ENCODE results near the gene SYNGR4. TPM values are rescaled to one million over a fixed set of nuclear protein-coding genes. Genes with fewer than 3 reads are reported as not detected.

The SYNGR4 gene
- total RNA-seq (2021; ENCODE audit: unreplicated experiment) (0.49 TPM), Bru-seq, nascent RNA (percentile 20 among the genes with signal in this experiment), BruChase-seq, experiment 1, labeled RNA remaining after a 6-hour chase (percentile 7 among the genes with signal in this experiment), BruChase-seq, experiment 2, labeled RNA remaining after a 2-hour chase (not detected)
- polyA plus RNA-seq (2012): 0.44 and 0.62 TPM in 2 replicates
- long read RNA-seq: 0 reads

GRCh38 chr19:48363810-48364597 lies at the start of gene SYNGR4, which contains the start of gene TMEM143:
Gene SYNGR4 (plus strand): TSS chr19:48364367. CDS start chr19:48365843, 1,476 bp downstream.
Gene TMEM143 (minus strand): TSS chr19:48363940. CDS start chr19:48363920, 20 bp downstream.
- no peaks in the 10 kb centered on the region for H3K9me3 ChIP-seq (ENCODE audit: control insufficient read depth in 1 of 2, insufficient read depth in 1 of 2, low read depth in 1 of 2, low read length in 2 of 2)
- DNase-seq (ENCODE audit: low read depth, low spot score) (peak; percentile 99), ATAC-seq (peak; percentile 84)
- H3K9ac ChIP-seq (ENCODE audit: low read length): peak within 1 kb of the TSS; percentile 83
- no TSS peak for BruUV-seq (replicated peaks)
- peak within 1 kb of the TSS; percentile 62 to 69 for H3K4me3 ChIP-seq (replicated peaks in 1 of 2; ENCODE audit: low read depth in 1 of 2, low read length in 2 of 2)
- H3K9me2 ChIP-seq (ENCODE audit: insufficient read depth): no peaks in the 10 kb centered on the region
- H3K27ac ChIP-seq (ENCODE audit: low read depth, low read length): peak within 1 kb of the TSS; percentile 86
- intact Hi-C loops (cut with micrococcal nuclease): loop anchor here (5.0 kb wide), 1 partner anchor 33 kb away; no protein-coding TSS in a partner anchor
- no peaks in the 10 kb centered on the region for H3K27me3 ChIP-seq (ENCODE audit: insufficient read depth, low read length)
- no peaks in the 10 kb centered on the region for H3K36me3 ChIP-seq (ENCODE audit: control insufficient read depth in 1 of 2, insufficient read depth in 2 of 2, low read length in 2 of 2)
- ChIA-PET CTCF (interaction anchor here (0.6 to 2.5 kb wide), 12 partner anchors 9 to 225 kb away, joined by 3 to 24 read pairs (median 5); partner anchors contain the start of genes GRIN2D and KDELR1), RAD21 (ENCODE audit: low non-redundant PET in 1 of 2, low total read pairs in 2 of 2, uncharacterized antibody in 2 of 2, unreplicated experiment in 2 of 2) (interaction anchor here (0.8 to 1.1 kb wide), 4 partner anchors 10 to 124 kb away, joined by 3 to 7 read pairs (median 4); partner anchors contain the start of gene KDELR1 (in 1 of the 2)), POLR2A (interaction anchor here (0.6 to 2.4 kb wide), 13 partner anchors 10 to 1089 kb away, joined by 3 to 30 read pairs (median 4); partner anchors contain the start of genes ALDH16A1, EMP3, KDELR1 and RPL18)
- H3K4me1 ChIP-seq (ENCODE audit: control insufficient read depth in 1 of 2, insufficient read depth in 2 of 2, low read length in 2 of 2): peaks cover 5 to 24% of the 10 kb centered on the region in 2 experiments
- TF ChIP-seq RAD21 (IDR thresholded peaks at IDR 0.05; ENCODE audit: low read depth) (no peak), EZH2 (IDR thresholded peaks at IDR 0.05) (no peak), YY1 (IDR thresholded peaks at IDR 0.05; ENCODE audit: extremely low read depth, insufficient replicate concordance, low read depth, low read length) (no peak), POLR2A (IDR thresholded peaks at IDR 0.05; ENCODE audit: borderline replicate concordance, extremely low read depth, insufficient read depth, insufficient read length) (peak; percentile 36), POLR2AphosphoS5 (IDR thresholded peaks at IDR 0.05; ENCODE audit: low read depth, low read length) (peak; percentile 57; the same call in 1 of the 2 replicates), SP1 (IDR thresholded peaks at IDR 0.05; ENCODE audit: low read depth) (peak; percentile 93), TCF7L2 (IDR thresholded peaks at IDR 0.05; ENCODE audit: borderline replicate concordance, extremely low read depth, insufficient read depth, insufficient read length) (peak; percentile 65), ATF3 (IDR thresholded peaks at IDR 0.05) (no peak), CEBPB (IDR thresholded peaks at IDR 0.05; ENCODE audit: low read depth) (no peak), CTCF (IDR thresholded peaks at IDR 0.05 in 2 of 3, conservative IDR thresholded peaks at IDR 0.05 in 1 of 3; ENCODE audit: borderline replicate concordance in 1 of 3, insufficient read depth in 1 of 3, low read depth in 2 of 3, low read length in 2 of 3) (no peak), FOSL1 (IDR thresholded peaks at IDR 0.05; ENCODE audit: low read depth) (no peak), MAX (IDR thresholded peaks at IDR 0.05) (peak; percentile 98), EGR1 (IDR thresholded peaks at IDR 0.05; ENCODE audit: low read depth) (peak; percentile 89)
- no peaks in the 10 kb centered on the region for H4K20me1 ChIP-seq (ENCODE audit: insufficient read depth)
- H2AFZ ChIP-seq (ENCODE audit: low read depth, low read length, poor library complexity, severe bottlenecking): peak within 1 kb of the TSS; percentile 84
- peak within 1 kb of the TSS; percentile 92 for H3K4me2 ChIP-seq (ENCODE audit: low read length)
- no peaks in the 10 kb centered on the region for H3K79me2 ChIP-seq (ENCODE audit: insufficient read depth, low read length)
